GM21360 (cell line): ENCODE results near the gene EPHA7.

ENCODE experiments used
- ATAC-seq: cut with Tn5 transposase; IDR thresholded peaks from one replicate; pipeline ENCODE4 v1.9.1; 2021; ENCODE audit warnings: mild to moderate bottlenecking, moderate library complexity; ENCODE audit not compliant: unreplicated experiment

EPHA7 gene

GRCh38 chr6:93260881-93261280, 158.5 kb downstream of the EPHA7 start:
- no peak for ATAC-seq

- ATAC-seq = no peak
Measured at GRCh38 chr6:93259332-93259731, 160.0 kb downstream of the EPHA7 start.

GRCh38 chr6:93252930-93253329, 166.4 kb downstream of the EPHA7 start:
- no peak for ATAC-seq

GRCh38 chr6:93248631-93249030, 170.7 kb downstream of the EPHA7 start:
- no peak for ATAC-seq

GRCh38 chr6:93243231-93243778, 176.1 kb downstream of the EPHA7 start:
- no peak for ATAC-seq

GRCh38 chr6:93242049-93242448, 177.3 kb downstream of the EPHA7 start:
- ATAC-seq = no peak

- no peak for ATAC-seq
Measured at GRCh38 chr6:93238632-93239031, 180.7 kb downstream of the EPHA7 start.

GRCh38 chr6:93235775-93236174, 183.6 kb downstream of the EPHA7 start:
- ATAC-seq = no peak

GRCh38 chr6:93226822-93227221, 192.5 kb downstream of the EPHA7 start:
- no peak for ATAC-seq

- ATAC-seq = no peak
Measured at GRCh38 chr6:93222071-93222851, 197.1 kb downstream of the EPHA7 start.

- ATAC-seq = no peak
Measured at GRCh38 chr6:93219447-93219846, 199.9 kb downstream of the EPHA7 start.

GRCh38 chr6:93218096-93218495, 201.3 kb downstream of the EPHA7 start:
- ATAC-seq = no peak

- no peak for ATAC-seq
Measured at GRCh38 chr6:93213028-93213427, 206.3 kb downstream of the EPHA7 start.

- no peak for ATAC-seq
Measured at GRCh38 chr6:93210908-93211307, 208.5 kb downstream of the EPHA7 start.

- ATAC-seq = no peak
Measured at GRCh38 chr6:93209358-93209757, 210.0 kb downstream of the EPHA7 start.

- no peak for ATAC-seq
Measured at GRCh38 chr6:93196406-93196970, 222.9 kb downstream of the EPHA7 start.

- no peak for ATAC-seq
Measured at GRCh38 chr6:93194480-93194879, 224.9 kb downstream of the EPHA7 start.

GRCh38 chr6:93193868-93194267, 225.5 kb downstream of the EPHA7 start:
- ATAC-seq = no peak
